K562 (cell line): Measurements from ENCODE around the gene ZNF74. TPM values are rescaled to one million over a fixed set of nuclear protein-coding genes. Genes with fewer than 3 reads are reported as not detected.

Source experiments
- GABPB2 ChIP-seq: fragments of 250-450 bp; sonication (Bioruptor Pico); conservative IDR thresholded peaks from 2 replicates; pipeline ENCODE4 v1.5.1; 2021; ENCODE audit warnings: mild to moderate bottlenecking
- NEUROD1 ChIP-seq: fragments of 150-350 bp; IDR thresholded peaks from 2 replicates; pipeline ENCODE4 v1.6.1; 2014; ENCODE audit warnings: borderline replicate concordance, low read length, low read depth; ENCODE audit not compliant: partially characterized antibody
- polyA plus RNA-seq, 8 experiments: library from polyadenylated mRNA; depleted of rRNA in 4 of 8; stranded (reverse) in 5 of 8; unstranded in 3 of 8; fragments of >200 nt; fragmentation: Nextera tagmentation in 2 of 8; fragmentation: Illumina TruSeq in 1 of 8; extraction: Ambion mirVana in 2 of 8; extraction: Trizol in 1 of 8; gene quantifications; 2 replicates each; pipeline versions ENCODE4 v1.2.1 to v1.2.3, GENCODE V29; 2011 to 2014; ENCODE audit warnings: inconsistent platforms in 1 of 8, missing spikeins in 1 of 8
- total RNA-seq, 7 experiments: library from RNA; depleted of rRNA in 6 of 7; stranded (reverse); fragments of >200 nt in 6 of 7; fragmentation: Illumina TruSeq in 2 of 7; extraction: Trizol in 2 of 7; gene quantifications; 2 replicates each; pipeline versions ENCODE4 v1.2.1 to v1.2.3, GENCODE V29; 2011 to 2021; ENCODE audit warnings: low replicate concordance in 1 of 7
- TF ChIP-seq, protein P1 (sequence below): fragments of 250-450 bp; sonication (Bioruptor Pico); IDR thresholded peaks from 2 replicates; pipeline ENCODE4 v1.8.0; 2021; ENCODE audit warnings: borderline replicate concordance, mild to moderate bottlenecking, moderate library complexity; ENCODE audit not compliant: poor library complexity, severe bottlenecking
- TF ChIP-seq, protein P2 (sequence below): fragments of 450-650 bp; IDR thresholded peaks from 2 replicates; pipeline ENCODE4 v1.6.1; 2016; ENCODE audit warnings: mild to moderate bottlenecking, moderate library complexity

ZNF74 gene
- total and polyA plus RNA-seq, 9 of the 15 experiments (the other 6 are each of a cell fraction or from before 2014, with no cell fraction given): 2.4 to 53.5 (median 31.5) TPM

DNA sequence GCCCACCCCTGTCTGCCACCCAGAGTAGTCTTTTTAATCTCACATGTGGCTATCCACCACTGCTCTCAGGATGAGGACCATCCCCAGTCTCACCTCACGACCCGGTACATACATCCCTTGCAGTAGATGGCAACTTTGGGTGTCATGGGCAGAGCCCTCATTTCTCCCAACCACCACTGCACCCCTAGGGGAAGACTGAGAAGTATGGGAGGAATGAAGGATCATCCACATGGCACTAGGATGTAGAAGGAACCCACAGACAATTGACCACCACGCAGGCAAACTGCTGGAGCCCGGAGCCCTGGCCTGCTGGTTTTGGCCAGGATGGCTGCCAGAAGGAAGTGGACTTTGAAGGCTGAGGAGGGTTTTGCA, 45.6 kb downstream of the ZNF74 start (continued):
- TF ChIP-seq, protein P1, sequence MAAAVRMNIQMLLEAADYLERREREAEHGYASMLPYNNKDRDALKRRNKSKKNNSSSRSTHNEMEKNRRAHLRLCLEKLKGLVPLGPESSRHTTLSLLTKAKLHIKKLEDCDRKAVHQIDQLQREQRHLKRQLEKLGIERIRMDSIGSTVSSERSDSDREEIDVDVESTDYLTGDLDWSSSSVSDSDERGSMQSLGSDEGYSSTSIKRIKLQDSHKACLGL (CRISPR knock-in tag): no peak
- TF ChIP-seq NEUROD1: no peak
- TF ChIP-seq GABPB2 (CRISPR knock-in tag): no peak
- TF ChIP-seq, protein P2, sequence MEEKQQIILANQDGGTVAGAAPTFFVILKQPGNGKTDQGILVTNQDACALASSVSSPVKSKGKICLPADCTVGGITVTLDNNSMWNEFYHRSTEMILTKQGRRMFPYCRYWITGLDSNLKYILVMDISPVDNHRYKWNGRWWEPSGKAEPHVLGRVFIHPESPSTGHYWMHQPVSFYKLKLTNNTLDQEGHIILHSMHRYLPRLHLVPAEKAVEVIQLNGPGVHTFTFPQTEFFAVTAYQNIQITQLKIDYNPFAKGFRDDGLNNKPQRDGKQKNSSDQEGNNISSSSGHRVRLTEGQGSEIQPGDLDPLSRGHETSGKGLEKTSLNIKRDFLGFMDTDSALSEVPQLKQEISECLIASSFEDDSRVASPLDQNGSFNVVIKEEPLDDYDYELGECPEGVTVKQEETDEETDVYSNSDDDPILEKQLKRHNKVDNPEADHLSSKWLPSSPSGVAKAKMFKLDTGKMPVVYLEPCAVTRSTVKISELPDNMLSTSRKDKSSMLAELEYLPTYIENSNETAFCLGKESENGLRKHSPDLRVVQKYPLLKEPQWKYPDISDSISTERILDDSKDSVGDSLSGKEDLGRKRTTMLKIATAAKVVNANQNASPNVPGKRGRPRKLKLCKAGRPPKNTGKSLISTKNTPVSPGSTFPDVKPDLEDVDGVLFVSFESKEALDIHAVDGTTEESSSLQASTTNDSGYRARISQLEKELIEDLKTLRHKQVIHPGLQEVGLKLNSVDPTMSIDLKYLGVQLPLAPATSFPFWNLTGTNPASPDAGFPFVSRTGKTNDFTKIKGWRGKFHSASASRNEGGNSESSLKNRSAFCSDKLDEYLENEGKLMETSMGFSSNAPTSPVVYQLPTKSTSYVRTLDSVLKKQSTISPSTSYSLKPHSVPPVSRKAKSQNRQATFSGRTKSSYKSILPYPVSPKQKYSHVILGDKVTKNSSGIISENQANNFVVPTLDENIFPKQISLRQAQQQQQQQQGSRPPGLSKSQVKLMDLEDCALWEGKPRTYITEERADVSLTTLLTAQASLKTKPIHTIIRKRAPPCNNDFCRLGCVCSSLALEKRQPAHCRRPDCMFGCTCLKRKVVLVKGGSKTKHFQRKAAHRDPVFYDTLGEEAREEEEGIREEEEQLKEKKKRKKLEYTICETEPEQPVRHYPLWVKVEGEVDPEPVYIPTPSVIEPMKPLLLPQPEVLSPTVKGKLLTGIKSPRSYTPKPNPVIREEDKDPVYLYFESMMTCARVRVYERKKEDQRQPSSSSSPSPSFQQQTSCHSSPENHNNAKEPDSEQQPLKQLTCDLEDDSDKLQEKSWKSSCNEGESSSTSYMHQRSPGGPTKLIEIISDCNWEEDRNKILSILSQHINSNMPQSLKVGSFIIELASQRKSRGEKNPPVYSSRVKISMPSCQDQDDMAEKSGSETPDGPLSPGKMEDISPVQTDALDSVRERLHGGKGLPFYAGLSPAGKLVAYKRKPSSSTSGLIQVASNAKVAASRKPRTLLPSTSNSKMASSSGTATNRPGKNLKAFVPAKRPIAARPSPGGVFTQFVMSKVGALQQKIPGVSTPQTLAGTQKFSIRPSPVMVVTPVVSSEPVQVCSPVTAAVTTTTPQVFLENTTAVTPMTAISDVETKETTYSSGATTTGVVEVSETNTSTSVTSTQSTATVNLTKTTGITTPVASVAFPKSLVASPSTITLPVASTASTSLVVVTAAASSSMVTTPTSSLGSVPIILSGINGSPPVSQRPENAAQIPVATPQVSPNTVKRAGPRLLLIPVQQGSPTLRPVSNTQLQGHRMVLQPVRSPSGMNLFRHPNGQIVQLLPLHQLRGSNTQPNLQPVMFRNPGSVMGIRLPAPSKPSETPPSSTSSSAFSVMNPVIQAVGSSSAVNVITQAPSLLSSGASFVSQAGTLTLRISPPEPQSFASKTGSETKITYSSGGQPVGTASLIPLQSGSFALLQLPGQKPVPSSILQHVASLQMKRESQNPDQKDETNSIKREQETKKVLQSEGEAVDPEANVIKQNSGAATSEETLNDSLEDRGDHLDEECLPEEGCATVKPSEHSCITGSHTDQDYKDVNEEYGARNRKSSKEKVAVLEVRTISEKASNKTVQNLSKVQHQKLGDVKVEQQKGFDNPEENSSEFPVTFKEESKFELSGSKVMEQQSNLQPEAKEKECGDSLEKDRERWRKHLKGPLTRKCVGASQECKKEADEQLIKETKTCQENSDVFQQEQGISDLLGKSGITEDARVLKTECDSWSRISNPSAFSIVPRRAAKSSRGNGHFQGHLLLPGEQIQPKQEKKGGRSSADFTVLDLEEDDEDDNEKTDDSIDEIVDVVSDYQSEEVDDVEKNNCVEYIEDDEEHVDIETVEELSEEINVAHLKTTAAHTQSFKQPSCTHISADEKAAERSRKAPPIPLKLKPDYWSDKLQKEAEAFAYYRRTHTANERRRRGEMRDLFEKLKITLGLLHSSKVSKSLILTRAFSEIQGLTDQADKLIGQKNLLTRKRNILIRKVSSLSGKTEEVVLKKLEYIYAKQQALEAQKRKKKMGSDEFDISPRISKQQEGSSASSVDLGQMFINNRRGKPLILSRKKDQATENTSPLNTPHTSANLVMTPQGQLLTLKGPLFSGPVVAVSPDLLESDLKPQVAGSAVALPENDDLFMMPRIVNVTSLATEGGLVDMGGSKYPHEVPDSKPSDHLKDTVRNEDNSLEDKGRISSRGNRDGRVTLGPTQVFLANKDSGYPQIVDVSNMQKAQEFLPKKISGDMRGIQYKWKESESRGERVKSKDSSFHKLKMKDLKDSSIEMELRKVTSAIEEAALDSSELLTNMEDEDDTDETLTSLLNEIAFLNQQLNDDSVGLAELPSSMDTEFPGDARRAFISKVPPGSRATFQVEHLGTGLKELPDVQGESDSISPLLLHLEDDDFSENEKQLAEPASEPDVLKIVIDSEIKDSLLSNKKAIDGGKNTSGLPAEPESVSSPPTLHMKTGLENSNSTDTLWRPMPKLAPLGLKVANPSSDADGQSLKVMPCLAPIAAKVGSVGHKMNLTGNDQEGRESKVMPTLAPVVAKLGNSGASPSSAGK: no peak
